ENCODE results near the gene CPLX3. TPM values are rescaled to one million over a fixed set of nuclear protein-coding genes. Genes with fewer than 3 reads are reported as not detected.

The CPLX3 gene
- total and polyA plus RNA-seq, 2 of the 8 experiments (the other 6 are each of a cell fraction or from before 2014, with no cell fraction given): 0.17 TPM; not detected in 1

- TF ChIP-seq RBBP5 (IDR thresholded peaks at IDR 0.05; ENCODE audit: borderline replicate concordance, low read depth, low read length): no peak
- no peak for TF ChIP-seq EGR1 (IDR thresholded peaks at IDR 0.05; ENCODE audit: borderline replicate concordance, low read depth, low read length)
- no peak for TF ChIP-seq RAD21 (IDR thresholded peaks at IDR 0.05 in 1 of 2, conservative IDR thresholded peaks at IDR 0.05 in 1 of 2; ENCODE audit: low read depth in 2 of 2, low read length in 2 of 2)
- TF ChIP-seq GABPA (IDR thresholded peaks at IDR 0.05; ENCODE audit: borderline replicate concordance, insufficient read depth, low read length): no peak
Observed at GRCh38 chr15:74840851-74841775, 14.7 kb downstream of the CPLX3 start (continued).

All from H1 (cell line).